Measurements from ENCODE around the gene WASL. TPM values are rescaled to one million over a fixed set of nuclear protein-coding genes. Genes with fewer than 3 reads are reported as not detected.
"Not testable (repeated sequence)": the region's sequence is repeated elsewhere in the genome, so short reads cannot be mapped to it uniquely, and the experiment has no call there.

WASL gene
- 1 to 10 TPM; 4.7 to 5.4 (median 5.3) TPM for total RNA-seq

DNA sequence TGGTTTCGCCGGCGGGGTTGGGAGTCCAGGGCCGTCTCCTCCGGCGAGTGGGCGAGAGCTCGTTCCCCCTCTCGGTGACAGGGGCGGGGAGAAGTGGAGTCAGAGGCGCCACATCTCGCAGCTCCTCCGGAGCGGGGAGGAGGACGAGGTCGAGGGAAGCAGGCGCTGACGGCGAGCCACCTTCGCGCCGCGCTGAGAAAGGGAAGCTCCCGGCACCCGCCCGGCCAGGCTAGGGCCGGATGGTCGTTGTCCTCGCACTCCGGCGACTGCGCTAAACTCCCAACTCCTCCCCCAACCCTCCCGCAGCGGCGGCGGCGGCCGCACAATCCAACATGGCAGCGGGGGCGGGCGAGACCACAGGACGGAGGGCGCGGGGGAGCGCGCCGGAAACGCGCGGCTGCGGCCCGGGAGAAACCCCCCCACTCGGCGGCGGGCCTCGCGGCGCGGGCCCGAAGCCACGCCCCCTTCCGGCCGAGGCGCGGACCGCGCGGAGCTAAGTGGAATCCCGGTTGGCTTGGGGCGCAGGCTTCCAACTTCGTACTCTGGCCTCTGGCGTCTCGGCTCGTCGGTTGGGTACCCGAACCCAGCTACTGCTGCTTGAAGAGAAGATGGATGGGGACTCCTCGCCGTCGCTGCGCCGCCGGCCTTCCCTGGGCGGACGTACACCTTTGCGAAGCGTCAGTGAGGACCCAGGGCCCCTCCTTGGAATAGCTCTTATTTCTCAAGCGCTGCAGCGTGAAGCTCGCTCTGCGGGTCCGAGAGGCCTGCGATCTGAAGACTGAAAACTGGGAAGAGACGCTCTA, at the start of gene WASL:
TSS of gene WASL (minus strand) at position 270 of the 803 bp plus-strand sequence. CDS start at position 1, 269 bp downstream.
- Mint-ChIP-seq H3K4me3 (peak within 1 kb of the TSS; percentile 91), H3K36me3 (ENCODE audit: insufficient read depth) (peaks cover 6% of the 10 kb centered on the region), H3K9me3 (no peaks in the 10 kb centered on the region), H3K4me1 (ENCODE audit: low read depth) (peaks cover 58% of the 10 kb centered on the region), H3K27me3 (ENCODE audit: low read depth) (no peaks in the 10 kb centered on the region)
- ATAC-seq (peak; percentile 79 to 87), DNase-seq (peak; percentile 81)

DNA sequence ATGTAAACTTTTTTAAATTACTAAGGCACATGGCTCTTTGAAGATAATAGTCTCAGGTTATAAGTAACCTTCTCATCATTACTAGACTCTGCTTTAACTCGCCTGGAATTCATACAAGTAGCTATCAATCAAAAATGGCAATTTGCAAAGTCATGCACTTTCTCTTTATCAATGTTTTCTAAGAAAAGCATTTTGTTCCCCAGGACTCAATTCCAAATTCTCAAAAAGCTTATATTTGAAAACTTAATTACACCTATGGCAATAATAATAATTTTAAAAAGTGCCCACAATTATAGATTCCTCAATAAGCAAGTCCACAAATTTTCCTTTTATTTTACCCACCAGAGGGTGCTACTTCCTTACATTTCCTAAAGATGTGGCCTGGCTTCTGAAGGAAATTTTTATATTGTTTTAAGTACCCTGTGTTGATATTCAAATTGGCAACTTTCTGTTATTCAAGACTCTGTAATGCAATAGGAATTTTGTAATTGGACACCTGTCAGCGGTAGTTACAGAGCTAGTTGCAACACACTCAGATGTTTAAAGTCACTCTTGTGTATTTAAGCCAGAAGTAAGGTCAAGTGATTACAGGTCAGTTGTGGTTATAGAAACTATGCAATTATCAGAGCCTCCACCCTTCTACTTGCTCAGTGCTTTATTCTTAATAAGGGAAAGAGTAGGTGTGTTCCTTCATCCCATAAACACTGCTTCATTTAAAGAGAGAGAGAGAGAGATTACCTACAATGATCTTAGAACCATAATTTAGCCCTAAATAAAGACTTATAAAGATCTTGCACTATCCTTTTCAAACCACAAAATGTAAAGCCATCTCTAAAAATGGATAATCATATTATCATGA, 49.1 kb upstream of the WASL start:
- no peaks in the 10 kb centered on the region for H3K36me3 Mint-ChIP-seq (ENCODE audit: insufficient read depth)
- no peaks in the 10 kb centered on the region for H3K4me1 Mint-ChIP-seq (ENCODE audit: low read depth)
- no peaks in the 10 kb centered on the region for H3K9me3 Mint-ChIP-seq
- no peak for ATAC-seq
- no peak overlapping the region for H3K4me3 Mint-ChIP-seq
- no peak for DNase-seq
- no peaks in the 10 kb centered on the region for H3K27me3 Mint-ChIP-seq (ENCODE audit: low read depth)

DNA sequence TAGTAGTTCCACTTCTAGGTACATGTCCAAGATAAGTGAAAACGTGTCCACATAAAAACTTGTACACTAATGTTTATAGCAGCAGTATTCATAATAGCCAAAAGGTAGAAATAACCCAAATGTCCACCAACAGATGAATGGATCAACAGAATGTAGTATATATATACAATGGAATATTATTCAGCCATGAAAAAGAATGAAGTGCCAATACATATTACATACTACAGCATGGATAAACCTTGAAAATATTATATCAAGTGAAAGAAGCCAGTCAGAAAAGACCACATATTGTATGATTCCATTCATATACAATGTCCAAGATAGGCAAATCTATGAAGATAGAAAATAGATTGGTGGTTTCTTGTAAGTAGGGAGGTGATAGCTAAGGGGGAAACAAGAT, 47.8 kb upstream of the WASL start:
- H3K9me3 Mint-ChIP-seq, result no peaks in the 10 kb centered on the region
- no peak overlapping the region for H3K4me3 Mint-ChIP-seq
- DNase-seq, result no peak
- no peaks in the 10 kb centered on the region for H3K27me3 Mint-ChIP-seq (ENCODE audit: low read depth)
- no peaks in the 10 kb centered on the region for H3K4me1 Mint-ChIP-seq (ENCODE audit: low read depth)
- no peak for ATAC-seq
- no peaks in the 10 kb centered on the region for H3K36me3 Mint-ChIP-seq (ENCODE audit: insufficient read depth)

DNA sequence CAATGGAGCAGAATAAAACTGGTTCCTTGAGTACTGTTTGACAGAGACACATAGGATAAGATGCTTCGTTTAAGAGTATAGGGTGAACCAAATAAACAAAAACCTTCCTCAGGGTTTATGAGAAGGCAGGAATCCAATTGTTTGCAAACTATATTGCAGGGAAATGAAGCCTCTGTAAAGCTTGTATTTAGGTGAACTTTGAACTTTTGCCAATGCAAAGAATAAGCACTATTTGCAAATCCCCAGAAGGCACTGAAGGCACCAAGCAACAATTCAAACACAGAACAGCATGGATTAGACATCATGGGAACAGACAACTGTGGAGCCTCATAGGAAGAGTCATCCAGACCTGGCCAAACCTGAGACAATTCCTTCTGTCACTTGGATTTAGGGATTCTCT, 47.1 kb upstream of the WASL start:
- no peaks in the 10 kb centered on the region for H3K36me3 Mint-ChIP-seq (ENCODE audit: insufficient read depth)
- H3K4me3 Mint-ChIP-seq, result no peak overlapping the region
- H3K4me1 Mint-ChIP-seq (ENCODE audit: low read depth), result no peaks in the 10 kb centered on the region
- DNase-seq, result no peak
- ATAC-seq, result no peak
- H3K9me3 Mint-ChIP-seq, result no peaks in the 10 kb centered on the region
- no peaks in the 10 kb centered on the region for H3K27me3 Mint-ChIP-seq (ENCODE audit: low read depth)

DNA sequence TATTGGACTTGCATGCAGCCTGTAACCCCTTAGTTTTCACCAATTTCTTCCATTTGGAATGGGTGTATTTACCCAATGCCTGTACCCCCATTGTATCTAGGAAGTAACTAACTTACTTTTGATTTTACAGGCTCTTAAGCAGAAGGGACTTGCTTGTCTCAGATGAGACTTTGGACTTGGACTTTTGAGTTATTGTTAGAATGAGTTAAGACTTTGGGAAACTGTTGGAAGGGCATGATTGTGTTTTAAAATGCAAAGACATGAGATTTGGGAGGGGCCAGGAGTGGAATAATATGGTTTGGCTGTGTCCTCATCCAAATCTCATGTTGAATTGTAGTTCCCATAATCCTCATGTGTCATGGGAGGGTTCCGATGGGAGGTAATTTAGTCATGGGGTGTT, 46.3 kb upstream of the WASL start:
- not testable (repeated sequence) for H3K9me3 Mint-ChIP-seq; H3K4me3 Mint-ChIP-seq; H3K4me1 Mint-ChIP-seq (ENCODE audit: low read depth); H3K27me3 Mint-ChIP-seq (ENCODE audit: low read depth); DNase-seq; H3K36me3 Mint-ChIP-seq (ENCODE audit: insufficient read depth); ATAC-seq

DNA sequence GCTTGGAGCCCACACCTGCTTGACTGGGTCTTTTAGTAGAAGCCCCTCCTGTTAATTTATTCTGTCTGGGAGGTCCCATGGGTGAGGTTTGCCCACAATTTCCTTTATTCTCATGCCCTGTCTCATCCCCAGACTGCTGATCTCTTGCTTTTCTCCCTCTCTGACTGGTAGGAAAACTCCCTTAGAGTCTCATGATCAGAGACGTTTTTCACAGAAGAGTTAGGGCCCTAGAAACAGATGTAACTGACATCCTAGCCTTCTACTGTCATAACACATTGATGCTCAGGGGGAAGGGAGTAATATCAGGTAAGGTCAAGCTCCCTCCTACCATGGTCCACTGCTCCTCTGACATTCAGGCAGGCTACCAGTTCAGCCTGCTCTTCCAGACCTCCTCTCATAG, 43.7 kb upstream of the WASL start:
- H3K4me3 Mint-ChIP-seq, result no peak overlapping the region
- H3K36me3 Mint-ChIP-seq (ENCODE audit: insufficient read depth), result no peaks in the 10 kb centered on the region
- H3K27me3 Mint-ChIP-seq (ENCODE audit: low read depth), result no peaks in the 10 kb centered on the region
- no peak for ATAC-seq
- DNase-seq, result no peak
- no peaks in the 10 kb centered on the region for H3K4me1 Mint-ChIP-seq (ENCODE audit: low read depth)
- H3K9me3 Mint-ChIP-seq, result no peaks in the 10 kb centered on the region

DNA sequence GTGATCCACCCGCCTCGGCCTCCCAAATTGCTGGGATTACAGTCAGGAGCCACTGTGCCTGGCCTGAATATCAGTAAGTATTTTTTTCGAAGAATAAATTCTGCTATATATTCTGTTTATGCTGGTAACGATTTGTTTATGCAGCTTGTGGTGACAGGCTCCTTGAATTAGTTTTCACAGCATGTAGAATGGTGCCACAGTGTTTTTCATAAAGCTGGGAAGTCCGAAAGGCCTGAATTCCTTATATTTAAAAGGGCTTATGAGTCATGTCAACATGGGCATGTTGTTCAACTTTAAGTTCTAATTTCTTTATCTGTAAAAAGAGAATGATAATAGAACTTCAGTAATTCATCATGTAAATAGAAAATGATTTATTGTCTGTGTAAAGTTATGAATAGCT, 42.2 kb upstream of the WASL start:
- Mint-ChIP-seq H3K27me3 (ENCODE audit: low read depth) (no peaks in the 10 kb centered on the region), H3K4me1 (ENCODE audit: low read depth) (no peaks in the 10 kb centered on the region), H3K36me3 (ENCODE audit: insufficient read depth) (no peaks in the 10 kb centered on the region), H3K9me3 (no peaks in the 10 kb centered on the region), H3K4me3 (no peak overlapping the region)
- DNase-seq (no peak), ATAC-seq (no peak)

DNA sequence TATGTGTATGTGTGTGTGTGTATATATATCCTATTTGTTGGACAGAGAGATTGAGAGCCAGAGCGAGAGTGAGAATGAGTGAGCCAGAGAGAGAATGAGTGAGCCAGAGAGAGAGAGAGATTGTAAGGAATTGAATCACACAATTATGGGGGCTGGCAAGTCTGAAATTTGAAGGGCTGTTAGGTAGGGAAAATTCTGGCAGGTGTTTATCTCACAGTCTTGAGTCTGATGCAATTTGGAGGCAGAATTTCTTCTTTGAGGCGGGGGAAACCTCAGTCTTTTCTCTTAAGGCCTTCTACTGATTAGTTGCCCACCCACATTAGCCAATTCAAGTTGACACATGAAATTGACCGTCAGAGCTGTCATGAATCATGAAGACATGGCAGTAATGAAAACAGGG, 41.0 kb upstream of the WASL start:
- no peaks in the 10 kb centered on the region for H3K4me1 Mint-ChIP-seq (ENCODE audit: low read depth)
- DNase-seq, result no peak
- H3K27me3 Mint-ChIP-seq (ENCODE audit: low read depth), result no peaks in the 10 kb centered on the region
- no peaks in the 10 kb centered on the region for H3K36me3 Mint-ChIP-seq (ENCODE audit: insufficient read depth)
- H3K9me3 Mint-ChIP-seq, result no peaks in the 10 kb centered on the region
- H3K4me3 Mint-ChIP-seq, result no peak overlapping the region
- ATAC-seq, result no peak

DNA sequence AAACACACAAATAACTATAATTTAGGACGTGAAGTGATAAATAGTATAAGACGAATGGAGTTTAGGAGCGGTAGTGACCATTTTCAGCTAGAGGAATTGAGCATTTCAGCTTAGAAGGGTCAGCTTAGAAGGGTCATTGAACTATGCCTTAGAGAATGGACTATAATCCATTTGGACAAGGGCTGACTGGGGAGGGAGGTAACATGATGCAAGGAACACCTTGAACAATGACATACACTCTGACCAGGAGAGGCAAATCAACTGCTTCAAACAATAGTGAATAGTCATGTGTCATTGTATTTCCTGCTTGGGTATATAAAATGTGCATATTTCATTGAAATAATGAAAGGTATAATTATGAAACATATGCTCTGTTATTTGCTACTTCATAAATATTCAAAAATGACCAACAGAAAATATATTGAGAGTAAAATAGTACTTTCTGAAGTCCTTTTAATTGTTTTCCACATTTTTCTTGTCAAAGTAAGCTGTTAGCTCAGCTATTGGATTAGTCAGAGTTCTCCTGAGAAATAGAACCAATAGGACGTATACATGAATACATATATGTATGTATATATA, 40.5 kb upstream of the WASL start:
- DNase-seq, result no peak
- no peak for ATAC-seq
- Mint-ChIP-seq H3K4me3 (no peak overlapping the region), H3K9me3 (no peaks in the 10 kb centered on the region), H3K4me1 (ENCODE audit: low read depth) (no peaks in the 10 kb centered on the region), H3K36me3 (ENCODE audit: insufficient read depth) (no peaks in the 10 kb centered on the region), H3K27me3 (ENCODE audit: low read depth) (no peaks in the 10 kb centered on the region)

DNA sequence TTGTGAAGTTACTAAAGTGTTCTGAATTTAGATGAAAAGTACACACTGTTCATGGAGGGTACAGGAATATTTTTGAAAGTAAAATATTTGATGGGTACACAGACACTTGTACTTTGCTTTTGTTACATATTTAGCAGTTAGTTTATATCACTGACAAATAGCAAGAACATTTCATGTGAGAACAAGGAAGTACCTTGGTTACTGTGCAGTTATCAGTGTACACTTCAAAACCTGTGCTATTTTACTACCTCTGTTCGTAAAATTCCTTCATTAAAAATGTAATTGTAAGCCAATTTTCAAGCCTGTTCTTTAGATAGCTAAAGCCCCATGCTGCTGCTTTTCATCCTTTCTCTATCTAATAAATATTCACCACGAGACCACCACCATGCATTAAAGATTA, 39.8 kb upstream of the WASL start:
- Mint-ChIP-seq H3K4me1 (ENCODE audit: low read depth) (no peaks in the 10 kb centered on the region), H3K36me3 (ENCODE audit: insufficient read depth) (no peaks in the 10 kb centered on the region), H3K4me3 (no peak overlapping the region), H3K9me3 (no peaks in the 10 kb centered on the region), H3K27me3 (ENCODE audit: low read depth) (no peaks in the 10 kb centered on the region)
- ATAC-seq, result no peak
- DNase-seq, result no peak

DNA sequence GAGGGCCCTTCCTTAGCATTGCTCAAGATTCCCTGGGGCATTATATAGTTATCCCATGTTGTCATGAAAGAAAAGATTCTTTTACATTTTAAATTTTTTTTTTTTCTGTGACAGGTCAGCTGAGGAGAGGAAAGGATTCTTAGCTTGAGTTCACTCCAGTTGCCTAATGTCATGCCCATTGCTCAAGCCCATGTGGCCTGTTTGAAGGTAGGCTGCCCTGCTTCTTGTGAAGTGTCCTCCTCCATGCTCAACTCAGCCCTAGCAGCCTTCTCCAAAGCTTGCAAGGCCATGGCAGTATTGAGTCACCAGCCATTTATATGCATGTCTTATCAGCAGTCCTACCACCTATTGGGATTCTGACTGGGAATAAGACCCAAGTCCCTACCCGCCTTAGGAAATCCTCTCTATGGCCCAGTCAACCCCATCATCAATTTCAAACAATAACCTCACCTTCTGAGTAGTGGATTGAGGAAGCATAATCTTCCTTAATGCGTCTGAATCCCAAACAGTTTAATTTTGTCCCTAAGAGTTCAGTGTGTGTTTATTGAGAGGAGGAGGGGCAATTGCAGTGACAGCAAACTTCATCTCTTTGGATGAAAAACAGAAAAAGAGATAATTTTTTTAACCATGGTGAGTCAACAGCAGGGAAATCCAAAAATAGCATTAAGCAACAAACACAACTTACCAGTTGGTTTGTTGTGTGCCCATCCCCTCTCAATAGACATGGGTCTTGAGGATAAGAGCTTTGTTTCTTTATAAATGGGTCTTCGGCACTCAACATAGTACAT, 38.6 kb upstream of the WASL start:
- ATAC-seq (no peak), DNase-seq (no peak)
- Mint-ChIP-seq H3K36me3 (ENCODE audit: insufficient read depth) (no peaks in the 10 kb centered on the region), H3K27me3 (ENCODE audit: low read depth) (no peaks in the 10 kb centered on the region), H3K9me3 (no peaks in the 10 kb centered on the region), H3K4me3 (no peak overlapping the region), H3K4me1 (ENCODE audit: low read depth) (no peaks in the 10 kb centered on the region)

DNA sequence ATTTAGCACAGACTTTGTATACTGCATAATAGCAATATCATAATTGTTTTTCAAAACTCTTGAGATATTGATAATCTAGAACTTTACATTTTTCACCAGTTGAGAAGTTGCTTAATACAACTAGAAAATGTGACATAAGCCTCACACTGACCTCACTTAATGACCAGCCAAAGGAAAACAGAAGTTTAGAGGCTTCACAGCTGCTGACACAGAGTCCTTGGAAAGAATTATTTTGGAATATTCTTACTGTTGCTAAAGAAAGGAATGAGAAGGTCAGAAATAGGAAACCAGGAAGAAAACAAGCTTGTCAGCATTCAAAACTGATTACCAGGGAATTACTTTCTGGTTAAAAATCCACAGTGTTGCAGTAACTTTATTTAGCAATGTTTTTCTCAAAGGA, 35.5 kb upstream of the WASL start:
- H3K9me3 Mint-ChIP-seq, result no peaks in the 10 kb centered on the region
- H3K4me3 Mint-ChIP-seq, result no peak overlapping the region
- ATAC-seq (no peak), DNase-seq (no peak)
- H3K27me3 Mint-ChIP-seq (ENCODE audit: low read depth), result peaks cover 2% of the 10 kb centered on the region
- H3K4me1 Mint-ChIP-seq (ENCODE audit: low read depth), result no peaks in the 10 kb centered on the region
- H3K36me3 Mint-ChIP-seq (ENCODE audit: insufficient read depth), result no peaks in the 10 kb centered on the region

DNA sequence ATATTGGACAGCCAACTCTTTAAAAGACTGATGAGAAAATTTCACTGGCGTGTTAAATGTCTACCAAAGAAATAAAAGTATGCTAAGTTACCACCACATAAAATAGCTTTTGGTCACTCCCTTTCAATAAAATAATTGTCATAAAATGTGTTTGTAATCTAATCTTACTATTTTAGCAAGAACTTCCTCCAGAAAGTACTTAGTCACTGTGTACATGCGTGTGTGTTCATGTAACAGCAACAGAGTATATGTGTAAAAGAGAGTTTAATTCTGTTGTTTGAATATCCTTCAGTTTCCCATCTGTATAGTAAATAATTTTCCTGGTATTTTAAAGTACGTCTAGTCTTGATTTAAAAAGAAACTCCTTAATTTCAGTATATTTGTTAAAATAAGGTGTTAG, 35.0 kb upstream of the WASL start:
- ATAC-seq, result no peak
- H3K4me1 Mint-ChIP-seq (ENCODE audit: low read depth), result no peaks in the 10 kb centered on the region
- H3K27me3 Mint-ChIP-seq (ENCODE audit: low read depth), result peaks cover 2% of the 10 kb centered on the region

More for the DNA sequence above, 35.0 kb upstream of the WASL start:
- no peaks in the 10 kb centered on the region for H3K36me3 Mint-ChIP-seq (ENCODE audit: insufficient read depth)
- no peak for DNase-seq
- H3K4me3 Mint-ChIP-seq, result no peak overlapping the region
- no peaks in the 10 kb centered on the region for H3K9me3 Mint-ChIP-seq

Data from activated T-cell treated with anti-CD3 and anti-CD28 coated beads, Interleukin-2, amount 50 U/mL, for 4 hours (primary cell).